Esophagus muscularis mucosa (tissue), 3 donors: ENCODE data around the gene ZBTB32.

Source experiments
- CTCF ChIP-seq, 3 experiments: fragments of 200-600 bp in 2 of 3; fragments of 450-650 bp in 1 of 3; sonication (generic) in 2 of 3; IDR thresholded peaks; one replicate each; pipeline ENCODE4 v1.5.1; 2017 to 2019; ENCODE audit warnings: antibody characterized with exemption in 3 of 3, mild to moderate bottlenecking in 2 of 3, moderate library complexity in 1 of 3
- POLR2A ChIP-seq: fragments of 450-650 bp; IDR thresholded peaks from one replicate; pipeline ENCODE4 v1.6.1; 2017; ENCODE audit warnings: antibody characterized with exemption, moderate library complexity, mild to moderate bottlenecking, low read depth

DNA sequence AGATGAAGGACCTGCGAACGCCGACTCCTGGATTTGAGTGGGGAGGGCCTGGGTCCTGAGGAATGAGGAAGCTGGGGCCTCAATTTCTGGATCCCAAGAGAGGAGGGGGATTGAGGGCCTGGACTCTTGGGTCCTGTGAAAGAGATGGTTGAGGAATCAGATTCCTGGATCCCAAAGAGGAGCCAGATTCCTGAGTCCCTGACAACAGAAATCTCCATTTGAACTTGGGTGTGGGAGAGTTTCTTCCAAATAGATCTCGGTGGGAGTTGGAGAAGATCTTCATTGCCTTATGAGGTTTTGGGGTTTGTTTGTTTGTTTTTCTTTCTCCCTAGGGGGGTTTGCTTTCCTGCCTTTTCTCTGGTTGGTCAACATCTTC is 41.7 kb downstream of the ZBTB32 start:
- TF ChIP-seq POLR2A, result no peak
- TF ChIP-seq CTCF (IDR thresholded peaks at IDR 0.05), result no peak
